ENCODE data around the gene KRTAP4-2. TPM values are rescaled to one million over a fixed set of nuclear protein-coding genes. Genes with fewer than 3 reads are reported as not detected.
"Not testable (repeated sequence)": the region's sequence is repeated elsewhere in the genome, so short reads cannot be mapped to it uniquely, and the experiment has no call there.

The KRTAP4-2 gene
- total RNA-seq, 1 donor from 2014 or later = not detected

GRCh38 chr17:41150026-41150425, 28.0 kb downstream of the KRTAP4-2 start:
- Mint-ChIP-seq H3K27ac (no peak overlapping the region), H3K4me1 (ENCODE audit: low read depth) (no peaks in the 10 kb centered on the region), H3K27me3 (ENCODE audit: low read depth) (peaks cover 8% of the 10 kb centered on the region), H3K4me3 (ENCODE audit: low read depth) (no peak overlapping the region), H3K36me3 (ENCODE audit: low read depth) (no peaks in the 10 kb centered on the region), H3K9me3 (peaks cover 2% of the 10 kb centered on the region)
- no peak for DNase-seq (ENCODE audit: low spot score)
- intact Hi-C loops (cut with micrococcal nuclease) = no loop called here

DNA sequence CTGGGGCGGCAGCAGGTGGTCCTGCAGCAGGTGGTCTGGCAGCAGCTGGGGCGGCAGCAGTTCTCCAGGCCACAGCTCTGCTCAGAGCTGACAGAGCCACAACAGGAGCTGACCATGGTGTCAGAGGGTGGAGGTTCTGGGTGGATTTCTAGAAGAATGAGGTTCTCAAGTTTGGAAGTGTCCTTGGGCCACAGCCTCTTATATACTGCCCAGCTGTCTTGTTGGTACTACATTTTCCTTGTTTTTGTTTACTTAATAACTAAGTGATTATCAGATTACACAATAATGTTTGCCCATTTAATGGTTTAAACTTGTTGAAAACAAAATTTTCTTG, 28.4 kb downstream of the KRTAP4-2 start, which contains the start of gene KRTAP4-5:
KRTAP4-5 (minus strand) TSS at position 174 of the 334 bp plus-strand sequence; CDS start at position 116, 58 bp downstream.
- H3K36me3 Mint-ChIP-seq (ENCODE audit: low read depth) = no peaks in the 10 kb centered on the region
- DNase-seq (ENCODE audit: low spot score) = no peak
- H3K27me3 Mint-ChIP-seq (ENCODE audit: low read depth) = peaks cover 8% of the 10 kb centered on the region
- peaks cover 3% of the 10 kb centered on the region for H3K9me3 Mint-ChIP-seq
- H3K4me1 Mint-ChIP-seq (ENCODE audit: low read depth) = no peaks in the 10 kb centered on the region
- intact Hi-C loops (cut with micrococcal nuclease) = no loop called here
- no peak within 1 kb of the TSS for H3K27ac Mint-ChIP-seq
- no peak within 1 kb of the TSS for H3K4me3 Mint-ChIP-seq (ENCODE audit: low read depth)

GRCh38 chr17:41148971-41149651, 28.9 kb downstream of the KRTAP4-2 start:
- H3K36me3 Mint-ChIP-seq (ENCODE audit: low read depth); H3K4me1 Mint-ChIP-seq (ENCODE audit: low read depth); H3K9me3 Mint-ChIP-seq; DNase-seq (ENCODE audit: low spot score); H3K4me3 Mint-ChIP-seq (ENCODE audit: low read depth); H3K27ac Mint-ChIP-seq; H3K27me3 Mint-ChIP-seq (ENCODE audit: low read depth); intact Hi-C loops (cut with micrococcal nuclease): not testable (repeated sequence)

GRCh38 chr17:41147531-41148204, 30.4 kb downstream of the KRTAP4-2 start:
- no peak for DNase-seq (ENCODE audit: low spot score)
- no peaks in the 10 kb centered on the region for H3K4me1 Mint-ChIP-seq (ENCODE audit: low read depth)
- H3K36me3 Mint-ChIP-seq (ENCODE audit: low read depth) = no peaks in the 10 kb centered on the region
- peaks cover 15% of the 10 kb centered on the region for H3K9me3 Mint-ChIP-seq
- H3K4me3 Mint-ChIP-seq (ENCODE audit: low read depth) = no peak overlapping the region
- no peak overlapping the region for H3K27ac Mint-ChIP-seq
- intact Hi-C loops (cut with micrococcal nuclease) = no loop called here
- H3K27me3 Mint-ChIP-seq (ENCODE audit: low read depth) = peaks cover 3% of the 10 kb centered on the region

GRCh38 chr17:41145261-41145660, 32.8 kb downstream of the KRTAP4-2 start:
- Mint-ChIP-seq H3K4me1 (ENCODE audit: low read depth) (no peaks in the 10 kb centered on the region), H3K4me3 (ENCODE audit: low read depth) (no peak overlapping the region), H3K36me3 (ENCODE audit: low read depth) (no peaks in the 10 kb centered on the region), H3K27me3 (ENCODE audit: low read depth) (peaks cover 3% of the 10 kb centered on the region), H3K9me3 (peaks cover 28% of the 10 kb centered on the region), H3K27ac (no peak overlapping the region)
- no peak for DNase-seq (ENCODE audit: low spot score)
- intact Hi-C loops (cut with micrococcal nuclease) = no loop called here

DNA sequence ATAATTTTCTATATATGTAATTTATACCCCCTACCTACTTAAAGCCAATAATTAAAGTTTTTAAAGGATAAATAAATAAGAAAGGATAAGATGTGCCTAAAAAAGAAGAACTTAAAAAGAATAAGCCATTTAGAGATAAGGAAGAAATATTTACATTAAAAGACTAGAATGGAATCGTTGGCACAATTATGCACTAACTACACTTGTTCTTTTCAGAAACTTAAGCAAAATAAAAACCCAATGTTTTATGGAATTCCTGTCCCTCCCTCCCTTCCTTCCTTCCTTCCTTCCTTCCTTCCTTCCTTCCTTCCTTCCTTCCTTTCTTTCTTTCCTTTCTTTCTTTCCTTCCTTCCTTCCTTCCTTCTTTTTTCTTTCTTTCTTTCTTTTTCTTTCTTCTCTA, 33.2 kb downstream of the KRTAP4-2 start:
- Mint-ChIP-seq H3K4me3 (ENCODE audit: low read depth) (no peak overlapping the region), H3K36me3 (ENCODE audit: low read depth) (no peaks in the 10 kb centered on the region), H3K27me3 (ENCODE audit: low read depth) (peaks cover 3% of the 10 kb centered on the region), H3K4me1 (ENCODE audit: low read depth) (no peaks in the 10 kb centered on the region), H3K27ac (no peak overlapping the region), H3K9me3 (peaks cover 28% of the 10 kb centered on the region)
- intact Hi-C loops (cut with micrococcal nuclease) = no loop called here
- no peak for DNase-seq (ENCODE audit: low spot score)

GRCh38 chr17:41141361-41141760, 36.7 kb downstream of the KRTAP4-2 start:
- Mint-ChIP-seq H3K27ac (no peak overlapping the region), H3K36me3 (ENCODE audit: low read depth) (no peaks in the 10 kb centered on the region), H3K4me3 (ENCODE audit: low read depth) (no peak overlapping the region), H3K27me3 (ENCODE audit: low read depth) (no peaks in the 10 kb centered on the region), H3K4me1 (ENCODE audit: low read depth) (no peaks in the 10 kb centered on the region), H3K9me3 (peaks cover 32% of the 10 kb centered on the region)
- intact Hi-C loops (cut with micrococcal nuclease) = no loop called here
- no peak for DNase-seq (ENCODE audit: low spot score)

GRCh38 chr17:41140360-41141131, 37.5 kb downstream of the KRTAP4-2 start, which contains the start of gene KRTAP4-6:
KRTAP4-6 (minus strand) TSS chr17:41140544; CDS start chr17:41140487, 57 bp downstream.
- no peak within 1 kb of the TSS for H3K4me3 Mint-ChIP-seq (ENCODE audit: low read depth)
- DNase-seq (ENCODE audit: low spot score) = no peak
- H3K36me3 Mint-ChIP-seq (ENCODE audit: low read depth) = no peaks in the 10 kb centered on the region
- no peaks in the 10 kb centered on the region for H3K4me1 Mint-ChIP-seq (ENCODE audit: low read depth)
- intact Hi-C loops (cut with micrococcal nuclease) = no loop called here
- no peak within 1 kb of the TSS for H3K27ac Mint-ChIP-seq
- peaks cover 32% of the 10 kb centered on the region for H3K9me3 Mint-ChIP-seq
- H3K27me3 Mint-ChIP-seq (ENCODE audit: low read depth) = no peaks in the 10 kb centered on the region

GRCh38 chr17:41139865-41140264, 38.2 kb downstream of the KRTAP4-2 start:
- DNase-seq (ENCODE audit: low spot score); H3K4me1 Mint-ChIP-seq (ENCODE audit: low read depth); intact Hi-C loops (cut with micrococcal nuclease); H3K36me3 Mint-ChIP-seq (ENCODE audit: low read depth); H3K27ac Mint-ChIP-seq; H3K4me3 Mint-ChIP-seq (ENCODE audit: low read depth); H3K27me3 Mint-ChIP-seq (ENCODE audit: low read depth): not testable (repeated sequence)
- peaks cover 29% of the 10 kb centered on the region for H3K9me3 Mint-ChIP-seq

- Mint-ChIP-seq H3K36me3 (ENCODE audit: low read depth) (no peaks in the 10 kb centered on the region), H3K27ac (no peak overlapping the region), H3K4me3 (ENCODE audit: low read depth) (no peak overlapping the region), H3K27me3 (ENCODE audit: low read depth) (peaks cover 4% of the 10 kb centered on the region), H3K9me3 (no peaks in the 10 kb centered on the region), H3K4me1 (ENCODE audit: low read depth) (no peaks in the 10 kb centered on the region)
- DNase-seq (ENCODE audit: low spot score) = no peak
- intact Hi-C loops (cut with micrococcal nuclease) = no loop called here
Observed at GRCh38 chr17:41133880-41134735, 43.9 kb downstream of the KRTAP4-2 start.

- Mint-ChIP-seq H3K9me3 (no peaks in the 10 kb centered on the region), H3K4me1 (ENCODE audit: low read depth) (no peaks in the 10 kb centered on the region), H3K27ac (no peak overlapping the region), H3K4me3 (ENCODE audit: low read depth) (no peak overlapping the region), H3K27me3 (ENCODE audit: low read depth) (peaks cover 4% of the 10 kb centered on the region), H3K36me3 (ENCODE audit: low read depth) (no peaks in the 10 kb centered on the region)
- DNase-seq (ENCODE audit: low spot score) = no peak
- intact Hi-C loops (cut with micrococcal nuclease) = no loop called here
Observed at GRCh38 chr17:41131979-41132378, 46.0 kb downstream of the KRTAP4-2 start.
